Skin epidermis (tissue), 12 donors: ENCODE measurements around the gene UBE2E2.
"Not testable (repeated sequence)": the region's sequence is repeated elsewhere in the genome, so short reads cannot be mapped to it uniquely, and the experiment has no call there.

Experiments
- H3K27ac ChIP-seq, 21 experiments: fragments of 200-600 bp; sonication (generic) in 11 of 21; one replicate each; pipeline ENCODE4 v1.5.0; 2020; ENCODE audit warnings: mild to moderate bottlenecking in 3 of 21, inconsistent platforms in 2 of 21, moderate library complexity in 2 of 21
- H3K4me3 ChIP-seq, 7 experiments: fragments of 200-600 bp; sonication (generic) in 2 of 7; one replicate each; pipeline ENCODE4 v1.5.0; 2020; ENCODE audit warnings: inconsistent platforms in 2 of 7, mild to moderate bottlenecking in 2 of 7, moderate library complexity in 1 of 7

Gene UBE2E2

GRCh38 chr3:23316924-23317323 is 113.8 kb downstream of the UBE2E2 start:
- no peak overlapping the region for H3K27ac ChIP-seq
- H3K4me3 ChIP-seq, result no peak overlapping the region

- no peak overlapping the region for H3K4me3 ChIP-seq
- no peak overlapping the region for H3K27ac ChIP-seq
These were observed 116.5 kb downstream of the UBE2E2 start for GRCh38 chr3:23319366-23320312.

- no peak overlapping the region for H3K4me3 ChIP-seq
- H3K27ac ChIP-seq, result no peak overlapping the region
These were observed 117.8 kb downstream of the UBE2E2 start for GRCh38 chr3:23320586-23321570.

- H3K27ac ChIP-seq, result peak overlapping the region in 1 of 21 experiments; percentile 48
- no peak overlapping the region for H3K4me3 ChIP-seq
These were observed 121.6 kb downstream of the UBE2E2 start for GRCh38 chr3:23324745-23325144.

GRCh38 chr3:23325466-23326065 is 122.4 kb downstream of the UBE2E2 start:
- peak overlapping the region in 1 of 21 experiments; percentile 48 for H3K27ac ChIP-seq
- no peak overlapping the region for H3K4me3 ChIP-seq

- Histone ChIP-seq H3K4me3 (no peak overlapping the region), H3K27ac (no peak overlapping the region)
These were observed 126.5 kb downstream of the UBE2E2 start for GRCh38 chr3:23329471-23330105.

GRCh38 chr3:23330568-23330967 is 127.4 kb downstream of the UBE2E2 start:
- Histone ChIP-seq H3K27ac (no peak overlapping the region), H3K4me3 (no peak overlapping the region)

GRCh38 chr3:23331141-23331935 is 128.2 kb downstream of the UBE2E2 start:
- H3K4me3 ChIP-seq, result no peak overlapping the region
- no peak overlapping the region for H3K27ac ChIP-seq

GRCh38 chr3:23333633-23334032 is 130.5 kb downstream of the UBE2E2 start:
- H3K27ac ChIP-seq, result no peak overlapping the region

GRCh38 chr3:23336853-23337252 is 133.7 kb downstream of the UBE2E2 start:
- H3K27ac ChIP-seq, H3K4me3 ChIP-seq: not testable (repeated sequence)

More at GRCh38 chr3:23333633-23334032, 130.5 kb downstream of the UBE2E2 start:
- H3K4me3 ChIP-seq, result no peak overlapping the region

- Histone ChIP-seq H3K27ac (no peak overlapping the region), H3K4me3 (no peak overlapping the region)
These were observed 138.2 kb downstream of the UBE2E2 start for GRCh38 chr3:23341147-23341838.

GRCh38 chr3:23342343-23342742 is 139.2 kb downstream of the UBE2E2 start:
- no peak overlapping the region for H3K27ac ChIP-seq
- no peak overlapping the region for H3K4me3 ChIP-seq

GRCh38 chr3:23343509-23343908 is 140.4 kb downstream of the UBE2E2 start:
- no peak overlapping the region for H3K27ac ChIP-seq
- no peak overlapping the region for H3K4me3 ChIP-seq

GRCh38 chr3:23344886-23345285 is 141.8 kb downstream of the UBE2E2 start:
- H3K27ac ChIP-seq, result no peak overlapping the region
- H3K4me3 ChIP-seq, result no peak overlapping the region

GRCh38 chr3:23349444-23349843 is 146.3 kb downstream of the UBE2E2 start:
- not testable (repeated sequence) for H3K27ac ChIP-seq, H3K4me3 ChIP-seq

GRCh38 chr3:23356169-23356568 is 153.0 kb downstream of the UBE2E2 start:
- no peak overlapping the region for H3K4me3 ChIP-seq
- no peak overlapping the region for H3K27ac ChIP-seq

GRCh38 chr3:23356923-23357322 is 153.8 kb downstream of the UBE2E2 start:
- Histone ChIP-seq H3K27ac (no peak overlapping the region), H3K4me3 (no peak overlapping the region)

GRCh38 chr3:23359116-23359515 is 156.0 kb downstream of the UBE2E2 start:
- no peak overlapping the region for H3K27ac ChIP-seq
- H3K4me3 ChIP-seq, result no peak overlapping the region
